HepG2 (cell line): ENCODE data around the gene CHST14. TPM values are rescaled to one million over a fixed set of nuclear protein-coding genes. Genes with fewer than 3 reads are reported as not detected.

ENCODE experiments used
- CHCHD3 ChIP-seq: sonication (generic); formaldehyde crosslinking; IDR thresholded peaks from 2 replicates; pipeline ENCODE4 v1.8.0; 2022; ENCODE audit warnings: mild to moderate bottlenecking, missing genetic modification reagents, moderate library complexity
- DNMT1 ChIP-seq: sonication (generic); formaldehyde crosslinking; IDR thresholded peaks from 2 replicates; pipeline ENCODE4 v1.5.1; 2020; ENCODE audit warnings: mild to moderate bottlenecking, missing genetic modification reagents
- DPF2 ChIP-seq: sonication (generic); formaldehyde crosslinking; IDR thresholded peaks from 2 replicates; pipeline ENCODE4 v1.4.0; 2020; ENCODE audit warnings: mild to moderate bottlenecking, low read depth, missing genetic modification reagents, borderline replicate concordance
- KDM5B ChIP-seq: sonication (generic); formaldehyde crosslinking; IDR thresholded peaks from 2 replicates; pipeline ENCODE4 v1.4.0; 2020; ENCODE audit warnings: missing genetic modification reagents, mild to moderate bottlenecking, borderline replicate concordance
- PCBP2 ChIP-seq: fragments of 200-400 bp; formaldehyde crosslinking; optimal IDR thresholded peaks from 2 replicates; pipeline ENCODE3; 2018; ENCODE audit warnings: low read length, low read depth; ENCODE audit not compliant: poor library complexity, severe bottlenecking
- ZC3H13 ChIP-seq: sonication (generic); formaldehyde crosslinking; IDR thresholded peaks from 2 replicates; pipeline ENCODE4 v1.8.1; 2023; ENCODE audit warnings: mild to moderate bottlenecking, missing genetic modification reagents, moderate library complexity
- ZC3H4 ChIP-seq: sonication (generic); formaldehyde crosslinking; IDR thresholded peaks from 2 replicates; pipeline ENCODE4 v1.4.0; 2020; ENCODE audit warnings: missing genetic modification reagents, borderline replicate concordance
- ZFP36L1 ChIP-seq: sonication (generic); formaldehyde crosslinking; IDR thresholded peaks from 2 replicates; pipeline ENCODE4 v1.8.0; 2022; ENCODE audit warnings: mild to moderate bottlenecking, missing genetic modification reagents, moderate library complexity
- ZNF547 ChIP-seq: sonication (generic); formaldehyde crosslinking; IDR thresholded peaks from 2 replicates; pipeline ENCODE4 v1.5.1; 2020; ENCODE audit warnings: mild to moderate bottlenecking, missing genetic modification reagents
- ZNF772 ChIP-seq: sonication (generic); formaldehyde crosslinking; IDR thresholded peaks from 2 replicates; pipeline ENCODE4 v1.5.0; 2020; ENCODE audit warnings: mild to moderate bottlenecking, missing genetic modification reagents
- polyA plus RNA-seq, 8 experiments: library from polyadenylated mRNA; depleted of rRNA in 3 of 8; stranded (reverse) in 7 of 8; unstranded in 1 of 8; fragments of >200 nt; fragmentation: Illumina TruSeq in 4 of 8; extraction: Trizol in 4 of 8; gene quantifications; 2 replicates each; pipeline versions ENCODE4 v1.2.1 to v1.2.3, GENCODE V29; 2011 to 2016; ENCODE audit warnings: low read depth in 4 of 8, missing spikeins in 1 of 8, mixed read lengths in 1 of 8; ENCODE audit not compliant: insufficient read depth in 1 of 8
- total RNA-seq, 5 experiments: library from RNA; depleted of rRNA; stranded (reverse); fragments of >200 nt; fragmentation: Illumina TruSeq; extraction: Trizol; gene quantifications; 2 replicates each; pipeline ENCODE4 v1.2.3, GENCODE V29; 2016; ENCODE audit warnings: low read depth in 1 of 5
- TF ChIP-seq, protein P1 (sequence below): sonication (generic); formaldehyde crosslinking; IDR thresholded peaks from 2 replicates; pipeline ENCODE4 v1.4.0; 2020; ENCODE audit warnings: missing genetic modification reagents, borderline replicate concordance
- TF ChIP-seq, protein P2 (sequence below): sonication (generic); formaldehyde crosslinking; IDR thresholded peaks from 2 replicates; pipeline ENCODE4 v1.4.0; 2020; ENCODE audit warnings: missing genetic modification reagents, borderline replicate concordance
- TF ChIP-seq, protein P3 (sequence below): sonication (generic); formaldehyde crosslinking; IDR thresholded peaks from 2 replicates; pipeline ENCODE4 v1.8.1; 2022; ENCODE audit warnings: mild to moderate bottlenecking, missing genetic modification reagents
- TF ChIP-seq, protein P4 (sequence below): sonication (generic); formaldehyde crosslinking; IDR thresholded peaks from 2 replicates; pipeline ENCODE4 v1.4.0; 2020; ENCODE audit warnings: missing genetic modification reagents, mild to moderate bottlenecking, borderline replicate concordance
- TF ChIP-seq, protein P5 (sequence below): sonication (generic); formaldehyde crosslinking; IDR thresholded peaks from 2 replicates; pipeline ENCODE4 v1.5.0; 2020; ENCODE audit warnings: mild to moderate bottlenecking, missing genetic modification reagents

The CHST14 gene
- total and polyA plus RNA-seq, 2 of the 13 experiments (the other 11 are each of a cell fraction or from before 2014, with no cell fraction given): 8.9 to 12.4 TPM

DNA sequence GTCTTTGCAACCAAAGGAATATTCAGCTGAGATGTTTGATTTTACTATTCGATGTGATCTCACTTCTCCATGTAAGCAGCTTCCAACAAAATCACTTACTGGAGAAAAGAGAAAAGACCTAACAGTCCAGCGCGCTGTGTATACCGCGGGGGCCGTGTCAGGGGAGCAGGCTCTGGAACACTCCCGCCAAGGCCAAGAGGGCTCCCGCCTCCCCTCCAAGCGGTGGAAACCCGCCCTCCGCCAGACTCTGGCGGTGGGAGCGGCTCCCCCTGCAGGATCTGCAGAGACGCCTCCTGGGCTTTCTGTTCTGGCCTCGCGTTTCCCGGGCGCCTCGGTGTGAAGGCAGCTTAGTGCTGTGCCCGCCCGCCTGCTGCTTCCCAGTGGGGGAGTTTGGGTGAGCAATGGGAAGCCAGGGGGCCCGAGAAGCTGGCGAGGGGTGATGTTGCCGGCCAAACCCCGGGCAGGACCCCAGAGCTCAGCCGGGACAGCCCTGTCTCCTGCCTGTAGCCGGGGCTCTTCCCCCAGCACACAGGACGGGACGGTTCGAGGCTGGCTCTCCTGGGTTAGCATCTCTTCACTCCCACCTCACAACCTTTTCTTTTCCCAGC lies 36.3 kb downstream of the CHST14 start (continued):
- TF ChIP-seq, protein P1, sequence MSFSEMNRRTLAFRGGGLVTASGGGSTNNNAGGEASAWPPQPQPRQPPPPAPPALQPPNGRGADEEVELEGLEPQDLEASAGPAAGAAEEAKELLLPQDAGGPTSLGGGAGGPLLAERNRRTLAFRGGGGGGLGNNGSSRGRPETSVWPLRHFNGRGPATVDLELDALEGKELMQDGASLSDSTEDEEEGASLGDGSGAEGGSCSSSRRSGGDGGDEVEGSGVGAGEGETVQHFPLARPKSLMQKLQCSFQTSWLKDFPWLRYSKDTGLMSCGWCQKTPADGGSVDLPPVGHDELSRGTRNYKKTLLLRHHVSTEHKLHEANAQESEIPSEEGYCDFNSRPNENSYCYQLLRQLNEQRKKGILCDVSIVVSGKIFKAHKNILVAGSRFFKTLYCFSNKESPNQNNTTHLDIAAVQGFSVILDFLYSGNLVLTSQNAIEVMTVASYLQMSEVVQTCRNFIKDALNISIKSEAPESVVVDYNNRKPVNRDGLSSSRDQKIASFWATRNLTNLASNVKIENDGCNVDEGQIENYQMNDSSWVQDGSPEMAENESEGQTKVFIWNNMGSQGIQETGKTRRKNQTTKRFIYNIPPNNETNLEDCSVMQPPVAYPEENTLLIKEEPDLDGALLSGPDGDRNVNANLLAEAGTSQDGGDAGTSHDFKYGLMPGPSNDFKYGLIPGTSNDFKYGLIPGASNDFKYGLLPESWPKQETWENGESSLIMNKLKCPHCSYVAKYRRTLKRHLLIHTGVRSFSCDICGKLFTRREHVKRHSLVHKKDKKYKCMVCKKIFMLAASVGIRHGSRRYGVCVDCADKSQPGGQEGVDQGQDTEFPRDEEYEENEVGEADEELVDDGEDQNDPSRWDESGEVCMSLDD (CRISPR knock-in tag): no peak
- TF ChIP-seq, protein P2, sequence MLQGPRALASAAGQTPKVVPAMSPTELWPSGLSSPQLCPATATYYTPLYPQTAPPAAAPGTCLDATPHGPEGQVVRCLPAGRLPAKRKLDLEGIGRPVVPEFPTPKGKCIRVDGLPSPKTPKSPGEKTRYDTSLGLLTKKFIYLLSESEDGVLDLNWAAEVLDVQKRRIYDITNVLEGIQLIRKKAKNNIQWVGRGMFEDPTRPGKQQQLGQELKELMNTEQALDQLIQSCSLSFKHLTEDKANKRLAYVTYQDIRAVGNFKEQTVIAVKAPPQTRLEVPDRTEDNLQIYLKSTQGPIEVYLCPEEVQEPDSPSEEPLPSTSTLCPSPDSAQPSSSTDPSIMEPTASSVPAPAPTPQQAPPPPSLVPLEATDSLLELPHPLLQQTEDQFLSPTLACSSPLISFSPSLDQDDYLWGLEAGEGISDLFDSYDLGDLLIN (CRISPR knock-in tag): peak; percentile 68; the same call in 1 of the 2 replicates
- TF ChIP-seq, protein P3, sequence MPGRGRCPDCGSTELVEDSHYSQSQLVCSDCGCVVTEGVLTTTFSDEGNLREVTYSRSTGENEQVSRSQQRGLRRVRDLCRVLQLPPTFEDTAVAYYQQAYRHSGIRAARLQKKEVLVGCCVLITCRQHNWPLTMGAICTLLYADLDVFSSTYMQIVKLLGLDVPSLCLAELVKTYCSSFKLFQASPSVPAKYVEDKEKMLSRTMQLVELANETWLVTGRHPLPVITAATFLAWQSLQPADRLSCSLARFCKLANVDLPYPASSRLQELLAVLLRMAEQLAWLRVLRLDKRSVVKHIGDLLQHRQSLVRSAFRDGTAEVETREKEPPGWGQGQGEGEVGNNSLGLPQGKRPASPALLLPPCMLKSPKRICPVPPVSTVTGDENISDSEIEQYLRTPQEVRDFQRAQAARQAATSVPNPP: no peak
- TF ChIP-seq ZC3H13 (CRISPR knock-in tag): no peak
- TF ChIP-seq, protein P4, sequence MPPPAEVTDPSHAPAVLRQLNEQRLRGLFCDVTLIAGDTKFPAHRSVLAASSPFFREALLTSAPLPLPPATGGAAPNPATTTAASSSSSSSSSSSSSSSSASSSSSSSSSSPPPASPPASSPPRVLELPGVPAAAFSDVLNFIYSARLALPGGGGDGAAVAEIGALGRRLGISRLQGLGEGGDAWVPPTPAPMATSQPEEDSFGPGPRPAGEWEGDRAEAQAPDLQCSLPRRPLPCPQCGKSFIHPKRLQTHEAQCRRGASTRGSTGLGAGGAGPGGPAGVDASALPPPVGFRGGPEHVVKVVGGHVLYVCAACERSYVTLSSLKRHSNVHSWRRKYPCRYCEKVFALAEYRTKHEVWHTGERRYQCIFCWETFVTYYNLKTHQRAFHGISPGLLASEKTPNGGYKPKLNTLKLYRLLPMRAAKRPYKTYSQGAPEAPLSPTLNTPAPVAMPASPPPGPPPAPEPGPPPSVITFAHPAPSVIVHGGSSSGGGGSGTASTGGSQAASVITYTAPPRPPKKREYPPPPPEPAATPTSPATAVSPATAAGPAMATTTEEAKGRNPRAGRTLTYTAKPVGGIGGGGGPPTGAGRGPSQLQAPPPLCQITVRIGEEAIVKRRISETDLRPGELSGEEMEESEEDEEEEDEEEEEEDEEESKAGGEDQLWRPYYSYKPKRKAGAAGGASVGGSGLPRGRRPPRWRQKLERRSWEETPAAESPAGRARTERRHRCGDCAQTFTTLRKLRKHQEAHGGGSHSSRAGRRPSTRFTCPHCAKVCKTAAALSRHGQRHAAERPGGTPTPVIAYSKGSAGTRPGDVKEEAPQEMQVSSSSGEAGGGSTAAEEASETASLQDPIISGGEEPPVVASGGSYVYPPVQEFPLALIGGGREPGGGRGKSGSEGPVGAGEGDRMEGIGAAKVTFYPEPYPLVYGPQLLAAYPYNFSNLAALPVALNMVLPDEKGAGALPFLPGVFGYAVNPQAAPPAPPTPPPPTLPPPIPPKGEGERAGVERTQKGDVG (CRISPR knock-in tag): no peak
- no peak for TF ChIP-seq ZNF772
- no peak for TF ChIP-seq DNMT1 (CRISPR knock-in tag)
- no peak for TF ChIP-seq ZNF547 (CRISPR knock-in tag)
- peak; percentile 61; the same call in 1 of the 2 replicates for TF ChIP-seq KDM5B (CRISPR knock-in tag)
- TF ChIP-seq, protein P5, sequence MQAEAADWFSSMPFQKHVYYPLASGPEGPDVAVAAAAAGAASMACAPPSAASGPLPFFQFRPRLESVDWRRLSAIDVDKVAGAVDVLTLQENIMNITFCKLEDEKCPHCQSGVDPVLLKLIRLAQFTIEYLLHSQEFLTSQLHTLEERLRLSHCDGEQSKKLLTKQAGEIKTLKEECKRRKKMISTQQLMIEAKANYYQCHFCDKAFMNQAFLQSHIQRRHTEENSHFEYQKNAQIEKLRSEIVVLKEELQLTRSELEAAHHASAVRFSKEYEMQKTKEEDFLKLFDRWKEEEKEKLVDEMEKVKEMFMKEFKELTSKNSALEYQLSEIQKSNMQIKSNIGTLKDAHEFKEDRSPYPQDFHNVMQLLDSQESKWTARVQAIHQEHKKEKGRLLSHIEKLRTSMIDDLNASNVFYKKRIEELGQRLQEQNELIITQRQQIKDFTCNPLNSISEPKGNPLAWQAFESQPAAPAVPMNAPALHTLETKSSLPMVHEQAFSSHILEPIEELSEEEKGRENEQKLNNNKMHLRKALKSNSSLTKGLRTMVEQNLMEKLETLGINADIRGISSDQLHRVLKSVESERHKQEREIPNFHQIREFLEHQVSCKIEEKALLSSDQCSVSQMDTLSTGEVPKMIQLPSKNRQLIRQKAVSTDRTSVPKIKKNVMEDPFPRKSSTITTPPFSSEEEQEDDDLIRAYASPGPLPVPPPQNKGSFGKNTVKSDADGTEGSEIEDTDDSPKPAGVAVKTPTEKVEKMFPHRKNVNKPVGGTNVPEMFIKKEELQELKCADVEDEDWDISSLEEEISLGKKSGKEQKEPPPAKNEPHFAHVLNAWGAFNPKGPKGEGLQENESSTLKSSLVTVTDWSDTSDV (CRISPR knock-in tag): 0 out of 2 replicates have a peak, but pooled peaks have one; percentile 50
- no peak for TF ChIP-seq PCBP2
- no peak for TF ChIP-seq ZC3H4 (CRISPR knock-in tag)
- no peak for TF ChIP-seq DPF2 (CRISPR knock-in tag)
- TF ChIP-seq ZFP36L1 (CRISPR knock-in tag): no peak
- TF ChIP-seq CHCHD3 (CRISPR knock-in tag): no peak
